B cell (primary cell): ENCODE measurements around the gene MAPK14.
"Not testable (repeated sequence)": the region's sequence is repeated elsewhere in the genome, so short reads cannot be mapped to it uniquely, and the experiment has no call there.

Experiments
- EZH2 ChIP-seq: IDR thresholded peaks from 2 replicates; pipeline ENCODE4 v1.6.1; 2012; ENCODE audit warnings: borderline replicate concordance, low read depth, mild to moderate bottlenecking, moderate library complexity, low read length; ENCODE audit not compliant: insufficient read depth, poor library complexity, severe bottlenecking
- TF ChIP-seq, protein P1 (sequence below): fragments of 200-600 bp; IDR thresholded peaks from one replicate; pipeline ENCODE4 v1.8.0; 2022; ENCODE audit warnings: antibody characterized with exemption, mild to moderate bottlenecking

DNA sequence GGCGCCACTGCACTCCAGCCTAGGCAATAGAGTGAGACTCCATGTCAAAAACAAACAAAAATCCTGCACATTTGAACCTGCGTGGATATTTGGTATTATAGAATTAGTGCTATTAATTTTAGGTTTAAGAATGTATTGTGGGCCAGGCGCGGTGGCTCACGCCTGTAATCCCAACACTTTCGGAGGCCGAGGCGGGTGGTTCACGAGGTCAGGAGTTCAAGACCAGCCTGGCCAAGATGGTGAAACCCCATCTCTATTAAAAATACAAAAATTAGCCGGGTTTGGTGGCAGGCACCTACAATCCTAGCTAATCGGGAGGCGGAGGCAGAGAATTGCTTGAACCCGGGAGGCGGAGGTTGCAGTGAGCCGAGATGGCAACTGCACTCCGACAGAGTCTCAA is 101.7 kb downstream of the MAPK14 start:
- TF ChIP-seq, protein P1, sequence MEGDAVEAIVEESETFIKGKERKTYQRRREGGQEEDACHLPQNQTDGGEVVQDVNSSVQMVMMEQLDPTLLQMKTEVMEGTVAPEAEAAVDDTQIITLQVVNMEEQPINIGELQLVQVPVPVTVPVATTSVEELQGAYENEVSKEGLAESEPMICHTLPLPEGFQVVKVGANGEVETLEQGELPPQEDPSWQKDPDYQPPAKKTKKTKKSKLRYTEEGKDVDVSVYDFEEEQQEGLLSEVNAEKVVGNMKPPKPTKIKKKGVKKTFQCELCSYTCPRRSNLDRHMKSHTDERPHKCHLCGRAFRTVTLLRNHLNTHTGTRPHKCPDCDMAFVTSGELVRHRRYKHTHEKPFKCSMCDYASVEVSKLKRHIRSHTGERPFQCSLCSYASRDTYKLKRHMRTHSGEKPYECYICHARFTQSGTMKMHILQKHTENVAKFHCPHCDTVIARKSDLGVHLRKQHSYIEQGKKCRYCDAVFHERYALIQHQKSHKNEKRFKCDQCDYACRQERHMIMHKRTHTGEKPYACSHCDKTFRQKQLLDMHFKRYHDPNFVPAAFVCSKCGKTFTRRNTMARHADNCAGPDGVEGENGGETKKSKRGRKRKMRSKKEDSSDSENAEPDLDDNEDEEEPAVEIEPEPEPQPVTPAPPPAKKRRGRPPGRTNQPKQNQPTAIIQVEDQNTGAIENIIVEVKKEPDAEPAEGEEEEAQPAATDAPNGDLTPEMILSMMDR, result not testable (repeated sequence)
- TF ChIP-seq EZH2, result not testable (repeated sequence)
